GM21381 (cell line): ENCODE measurements around the gene CLDN10.
"Not testable (repeated sequence)": the region's sequence is repeated elsewhere in the genome, so short reads cannot be mapped to it uniquely, and the experiment has no call there.

Experiments
- ATAC-seq: cut with Tn5 transposase; IDR thresholded peaks from one replicate; pipeline ENCODE4 v1.9.1; 2021; ENCODE audit warnings: mild to moderate bottlenecking, moderate library complexity; ENCODE audit not compliant: unreplicated experiment

The CLDN10 gene

DNA sequence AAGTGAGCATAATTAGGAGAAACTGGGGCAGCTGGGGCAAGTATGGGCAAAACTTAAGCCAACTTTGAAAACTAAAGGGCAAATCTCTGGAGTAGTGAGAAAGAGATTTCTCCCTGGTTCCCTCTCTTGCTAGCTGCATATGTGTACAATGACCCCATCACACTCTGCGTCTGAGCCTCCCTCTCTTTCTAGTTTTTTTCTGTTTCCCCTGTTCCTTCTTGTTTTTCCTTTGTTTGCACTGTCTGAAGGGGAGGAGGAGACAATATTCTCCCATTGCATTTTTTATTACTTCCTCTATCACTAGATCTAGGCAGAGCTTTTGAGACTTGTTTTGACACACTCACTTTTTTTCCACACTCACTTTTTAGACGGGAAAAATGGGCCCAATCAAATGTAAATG lies 11.2 kb upstream of the CLDN10 start:
- ATAC-seq = no peak

DNA sequence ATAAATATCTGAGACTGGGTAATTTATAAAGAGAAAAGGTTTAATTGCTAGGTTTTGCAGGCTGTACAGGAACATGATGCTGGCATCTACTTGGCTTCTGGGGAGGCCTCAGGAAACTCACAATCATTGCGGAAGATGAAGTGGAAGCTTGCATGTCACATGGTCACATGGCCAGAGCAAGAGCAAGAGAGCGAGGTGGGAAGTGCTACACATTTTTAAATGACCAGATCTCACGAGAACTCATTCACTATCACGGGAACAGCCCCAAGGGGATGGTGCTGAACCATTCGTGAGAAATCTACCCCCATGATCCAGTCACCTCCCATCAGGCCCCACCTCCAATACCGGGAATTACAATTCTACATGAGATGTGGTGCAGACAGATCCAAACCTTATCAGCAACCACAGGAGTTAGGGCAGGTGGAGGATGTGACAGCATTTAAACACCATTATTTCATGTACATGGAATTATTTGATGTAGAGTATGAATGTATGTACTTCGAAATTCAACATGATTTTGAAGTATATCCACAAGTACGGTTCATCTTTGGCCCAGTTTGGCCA lies 10.5 kb upstream of the CLDN10 start:
- no peak for ATAC-seq

DNA sequence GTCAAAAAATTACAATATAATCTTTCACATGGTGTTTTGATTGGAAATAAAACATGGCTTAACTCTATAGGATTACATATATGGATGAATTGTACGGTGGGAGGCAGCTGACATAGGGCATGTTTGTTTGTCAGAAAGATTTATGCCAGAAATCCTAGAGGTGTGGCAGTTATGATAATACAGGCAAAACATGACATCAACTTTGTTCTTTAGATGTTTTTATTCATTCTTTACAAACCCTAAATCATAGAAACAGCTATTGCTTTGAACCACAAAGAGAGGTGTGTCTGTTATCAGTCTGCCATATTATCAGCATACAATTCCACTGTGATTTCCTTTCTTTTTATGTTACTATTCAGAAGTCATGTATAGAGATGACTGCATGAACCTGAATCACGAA lies 8.2 kb upstream of the CLDN10 start:
- ATAC-seq = no peak

DNA sequence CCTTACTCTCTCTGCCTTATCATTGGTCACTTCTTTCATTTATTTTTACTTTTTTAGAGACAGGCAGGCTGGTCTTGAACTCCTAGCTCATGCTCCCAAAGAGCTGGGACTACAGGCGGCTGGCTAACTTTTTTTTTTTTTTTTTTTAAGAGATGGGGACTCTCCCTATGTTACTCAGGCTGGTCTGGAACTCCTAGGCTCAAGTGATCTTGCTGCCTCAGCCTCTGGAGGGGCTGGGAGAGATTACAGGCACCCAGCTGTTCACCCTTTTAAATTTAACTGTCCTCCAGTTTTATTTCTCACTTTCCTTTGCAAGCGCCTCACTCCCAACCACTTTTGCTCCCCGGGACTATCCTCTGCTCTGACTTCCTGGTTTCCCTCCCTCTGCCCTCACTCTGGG lies 5.6 kb upstream of the CLDN10 start:
- no peak for ATAC-seq

DNA sequence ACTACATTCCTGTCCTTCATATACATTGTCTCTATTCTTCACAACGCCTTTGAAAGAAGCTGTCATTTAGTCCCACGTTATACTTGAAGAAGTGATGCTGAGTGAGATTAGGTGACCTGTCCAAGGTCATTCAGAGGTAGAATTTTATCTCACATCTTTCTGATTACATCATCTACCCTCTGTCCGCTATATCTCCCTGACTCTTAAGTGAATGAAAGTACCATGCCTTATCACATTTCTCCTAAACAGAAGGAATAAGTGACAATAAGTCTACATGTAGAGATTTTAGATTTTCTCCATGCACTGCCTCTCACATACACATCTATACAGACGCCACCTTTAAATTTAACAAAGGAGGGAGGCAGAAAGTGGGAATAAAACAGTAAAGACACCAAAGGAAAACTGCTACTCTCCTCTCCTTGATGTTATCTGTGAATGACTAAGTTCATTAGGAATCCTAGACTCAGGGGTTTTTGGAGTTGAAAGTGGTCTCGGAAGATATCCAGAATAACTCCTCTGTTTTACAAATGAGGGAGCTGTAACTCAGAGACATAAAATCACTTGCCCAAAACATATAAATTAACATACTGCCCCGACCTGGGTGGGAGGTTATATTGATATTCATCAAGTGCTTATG lies 4.9 kb upstream of the CLDN10 start:
- no peak for ATAC-seq

DNA sequence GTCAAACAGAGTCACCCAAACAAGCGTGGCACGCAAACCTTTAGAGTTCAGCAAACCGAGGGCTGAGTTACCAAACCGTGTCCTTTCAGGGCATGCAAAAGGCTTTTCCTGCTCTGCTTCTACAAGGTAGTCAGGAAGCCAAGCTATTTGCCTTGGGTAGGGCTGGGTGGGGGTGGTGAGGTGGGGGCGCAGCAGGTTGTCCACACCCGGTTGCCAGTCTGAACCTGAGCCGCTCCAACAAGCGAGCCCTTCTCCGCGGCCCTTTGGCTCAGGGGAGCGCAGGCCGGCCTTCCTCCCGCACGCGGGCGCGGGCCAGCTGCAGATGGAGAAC lies 347 bp upstream of the CLDN10 start:
- no peak for ATAC-seq

DNA sequence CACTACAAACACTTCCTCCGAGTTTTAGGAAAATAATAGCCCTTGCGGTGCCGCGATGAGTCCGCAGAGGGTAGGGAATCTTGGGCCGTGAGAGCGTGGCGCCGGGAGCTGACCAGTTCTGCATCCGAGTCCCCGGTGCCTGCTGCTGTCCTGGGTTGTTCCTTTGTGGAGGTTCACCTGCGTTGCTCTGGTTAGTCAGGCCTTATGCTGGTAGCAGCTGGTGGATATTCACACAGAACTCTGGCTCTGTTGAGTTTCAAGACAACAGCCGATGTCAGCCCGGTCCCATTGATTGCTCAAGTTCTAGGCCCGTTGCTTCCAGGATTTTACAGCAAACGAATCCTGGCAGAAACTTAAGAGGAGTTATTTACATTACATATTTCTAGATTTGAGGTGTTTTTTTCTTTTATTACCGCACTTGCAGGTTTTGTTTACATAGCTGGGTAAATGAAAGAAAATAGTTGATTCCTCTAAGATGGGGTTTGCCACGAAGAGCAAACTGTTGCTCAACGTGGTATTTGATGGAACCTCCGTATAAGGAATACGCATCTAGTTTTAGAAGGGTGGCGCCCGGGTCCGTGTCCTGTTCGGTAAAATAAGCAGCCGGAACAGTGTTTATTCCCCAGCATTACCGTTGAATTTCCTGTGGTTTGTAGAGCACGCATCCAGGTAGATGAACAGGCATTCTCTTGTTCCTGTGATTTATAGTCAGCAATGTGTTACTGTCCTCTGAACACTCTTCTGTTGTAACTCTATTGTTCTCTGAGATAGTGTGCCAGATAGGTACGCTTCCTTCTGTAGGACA lies 1.3 kb downstream of the CLDN10 start:
- ATAC-seq = no peak

DNA sequence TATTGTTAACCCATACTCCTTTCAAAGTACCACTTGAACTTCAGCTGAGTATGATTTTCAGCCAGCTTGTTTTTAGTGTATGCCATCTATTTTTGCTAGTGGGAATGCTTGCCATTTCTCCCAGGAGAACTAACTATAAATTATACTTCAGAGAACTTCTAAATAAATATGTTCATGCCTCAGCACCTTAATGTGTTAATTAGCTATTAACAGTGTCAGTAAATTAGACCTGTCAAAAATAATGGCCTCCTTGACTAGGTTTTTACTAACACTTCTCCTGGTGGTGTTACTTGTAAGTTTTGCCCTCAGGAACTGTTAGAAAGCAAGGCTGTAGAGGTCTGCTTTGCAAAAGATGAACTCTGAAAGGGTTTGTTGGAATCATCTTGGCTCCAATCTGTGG lies 4.5 kb downstream of the CLDN10 start:
- ATAC-seq = no peak

DNA sequence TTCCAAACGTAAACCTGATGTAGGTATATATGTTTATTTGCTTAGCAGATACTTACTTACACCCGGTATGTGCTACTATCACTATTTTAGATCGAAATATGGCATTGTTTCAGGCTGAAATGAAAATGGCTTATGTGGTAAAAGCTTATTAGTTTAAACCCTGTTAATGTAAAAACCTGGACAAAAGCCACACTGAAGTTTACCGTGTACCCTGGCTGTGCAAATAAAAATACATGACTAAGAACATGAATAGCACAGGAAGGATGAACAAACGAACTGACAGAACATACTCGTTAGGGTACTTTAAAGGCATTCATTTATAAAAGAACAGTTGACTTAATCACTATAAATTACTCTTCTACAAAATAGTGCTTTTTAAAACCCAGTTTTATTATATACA lies 6.6 kb downstream of the CLDN10 start:
- no peak for ATAC-seq

DNA sequence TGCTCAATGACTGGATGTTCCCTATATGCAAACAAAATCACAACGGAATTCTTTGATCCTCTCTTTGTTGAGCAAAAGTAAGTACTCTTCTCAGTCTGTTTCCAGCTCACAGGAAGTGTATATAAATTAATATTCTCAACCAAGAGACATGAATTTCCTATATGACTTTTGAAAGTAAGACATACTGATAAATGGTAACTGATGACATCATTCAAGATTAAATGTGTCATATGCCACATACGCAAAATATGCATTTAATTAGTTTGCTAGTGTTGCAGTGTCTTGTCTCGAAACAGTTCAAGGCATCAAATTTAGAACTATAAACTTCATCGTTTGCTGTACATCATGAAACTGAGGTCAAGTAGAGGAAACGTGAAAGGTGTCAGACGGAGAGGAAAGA lies 7.9 kb downstream of the CLDN10 start:
- no peak for ATAC-seq

DNA sequence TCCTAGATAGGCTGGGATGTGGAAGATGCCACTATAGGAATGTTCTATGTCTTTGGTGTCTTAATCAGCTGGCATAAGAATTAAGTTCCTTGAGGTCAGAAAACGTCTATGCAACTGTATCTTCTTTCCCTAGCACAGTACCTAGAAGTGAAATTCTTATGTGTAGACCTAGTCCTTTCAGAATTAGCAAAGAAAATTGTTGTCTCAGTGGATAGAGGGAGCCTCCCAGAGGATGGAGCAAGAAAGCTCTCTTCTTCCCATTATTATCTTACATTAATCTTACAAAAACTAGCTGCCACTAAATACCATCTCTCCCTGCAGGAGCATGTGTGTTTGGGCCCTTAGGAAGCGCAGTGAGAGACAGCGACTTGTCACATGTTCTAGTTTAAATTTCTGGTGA lies 11.6 kb downstream of the CLDN10 start:
- no peak for ATAC-seq

DNA sequence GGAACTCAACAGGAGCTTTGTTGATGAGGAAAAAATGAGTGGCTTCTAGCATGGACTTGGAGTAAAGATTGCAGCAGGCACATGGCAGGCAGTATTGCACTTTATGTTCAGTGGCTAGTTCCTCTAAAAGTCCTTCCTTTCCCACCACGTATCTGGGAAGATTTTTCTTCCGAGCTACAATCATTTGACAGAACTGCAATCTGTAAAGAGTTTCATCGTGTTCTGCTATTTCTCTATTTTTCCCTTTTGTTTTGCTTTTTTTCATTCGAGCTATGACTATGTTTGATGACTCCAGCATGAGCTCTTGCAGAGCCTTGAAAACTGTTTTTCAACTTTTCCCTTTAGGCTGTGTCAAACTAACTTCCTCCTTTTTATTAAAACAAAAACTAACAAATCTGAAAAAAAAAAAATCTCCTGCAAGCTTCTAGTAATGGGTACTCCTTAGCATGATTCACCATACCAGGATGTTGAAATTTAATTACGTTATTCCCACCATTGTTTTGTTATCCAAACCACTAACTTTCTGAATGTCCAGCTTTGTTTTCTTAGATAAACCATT lies 12.3 kb downstream of the CLDN10 start:
- ATAC-seq = no peak

DNA sequence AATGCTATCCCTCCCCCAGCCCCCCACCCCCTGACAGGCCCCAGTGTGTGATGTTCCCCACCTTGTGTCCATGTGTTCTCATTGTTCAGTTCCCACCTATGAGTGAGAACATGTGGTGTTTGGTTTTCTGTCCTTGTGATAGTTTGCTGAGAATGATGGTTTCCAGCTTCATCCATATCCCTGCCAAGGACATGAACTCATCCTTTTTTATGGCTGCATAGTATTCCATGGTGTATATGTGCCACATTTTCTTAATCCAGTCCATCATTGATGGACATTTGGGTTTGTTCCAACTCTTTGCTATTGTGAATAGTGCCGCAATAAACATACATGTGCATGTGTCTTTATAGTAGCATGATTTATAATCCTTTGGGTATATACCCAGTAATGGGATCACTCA lies 13.2 kb downstream of the CLDN10 start:
- not testable (repeated sequence) for ATAC-seq

DNA sequence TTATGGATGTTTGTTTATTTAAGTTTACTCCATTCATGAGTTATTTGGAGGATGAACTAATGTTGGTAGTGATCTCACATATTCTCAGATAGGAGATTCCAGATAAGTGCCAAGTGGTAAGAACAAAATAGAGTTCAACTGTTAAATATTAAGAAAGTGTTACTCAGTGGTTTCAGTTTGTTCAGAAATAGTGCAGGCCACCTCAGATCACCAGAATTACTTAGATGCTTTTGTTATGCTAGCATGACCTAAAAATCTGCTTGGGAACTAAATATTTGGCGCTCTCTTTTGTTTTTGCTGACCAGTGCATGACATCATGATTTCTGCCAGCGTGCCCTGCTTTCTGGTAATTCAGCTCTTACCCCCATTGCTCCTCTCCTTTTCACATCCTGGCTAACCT lies 15.6 kb downstream of the CLDN10 start:
- no peak for ATAC-seq

DNA sequence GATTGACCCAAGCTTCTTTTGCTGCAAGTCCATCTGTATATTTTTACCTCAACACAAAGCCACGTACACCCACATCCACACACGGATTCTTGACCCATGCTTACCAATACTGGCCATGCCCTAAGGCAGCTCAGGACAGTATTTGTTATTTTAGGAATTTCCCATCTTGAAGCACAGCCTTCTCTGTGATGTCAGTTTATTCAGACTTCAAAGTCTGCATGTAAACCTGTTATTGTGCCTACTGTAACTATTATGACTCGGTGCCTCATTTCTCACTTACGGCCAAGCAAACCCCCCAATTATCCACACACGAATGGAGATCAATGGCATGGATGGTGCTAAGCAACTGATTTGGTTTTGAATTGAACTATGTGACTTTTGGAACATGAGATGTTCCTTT lies 17.5 kb downstream of the CLDN10 start:
- ATAC-seq = no peak

DNA sequence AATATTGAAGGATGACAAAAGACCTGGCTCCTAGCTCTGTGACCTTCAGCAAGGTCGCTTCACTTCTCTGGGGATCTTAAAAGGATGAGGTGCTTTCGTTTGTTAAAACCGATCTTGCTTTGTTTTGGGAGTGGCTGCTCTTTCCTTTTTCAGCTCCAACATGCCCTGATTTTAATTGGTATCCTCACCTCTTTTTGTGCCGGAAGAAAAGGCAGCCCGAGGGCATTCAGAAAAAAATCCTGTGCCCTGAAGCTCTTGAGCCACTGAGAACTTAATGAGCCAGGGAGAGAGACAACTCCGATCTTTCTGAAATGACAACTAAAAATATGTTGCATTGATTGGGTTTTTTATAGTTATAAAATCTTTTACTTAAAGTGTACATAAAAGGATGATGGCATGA lies 19.4 kb downstream of the CLDN10 start:
- ATAC-seq = no peak

DNA sequence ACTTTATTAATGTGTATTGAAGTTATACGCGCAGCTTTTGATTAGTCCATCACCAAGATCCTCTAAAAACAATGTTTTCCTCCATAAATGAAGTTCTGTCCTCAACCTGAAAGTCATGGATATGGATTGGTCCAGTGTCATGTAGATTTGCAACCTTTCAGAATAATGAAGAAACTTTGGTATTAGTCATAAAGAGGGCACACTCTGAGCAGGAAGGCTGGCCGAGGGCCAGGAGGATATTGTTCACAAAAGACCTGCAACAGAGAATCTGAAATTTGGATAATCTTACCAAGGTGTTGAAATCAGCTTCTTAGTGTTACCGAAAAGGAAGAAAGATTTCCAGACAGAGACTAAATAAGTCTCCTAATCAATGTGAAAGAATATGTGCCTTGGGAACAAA lies 20.7 kb downstream of the CLDN10 start:
- no peak for ATAC-seq

DNA sequence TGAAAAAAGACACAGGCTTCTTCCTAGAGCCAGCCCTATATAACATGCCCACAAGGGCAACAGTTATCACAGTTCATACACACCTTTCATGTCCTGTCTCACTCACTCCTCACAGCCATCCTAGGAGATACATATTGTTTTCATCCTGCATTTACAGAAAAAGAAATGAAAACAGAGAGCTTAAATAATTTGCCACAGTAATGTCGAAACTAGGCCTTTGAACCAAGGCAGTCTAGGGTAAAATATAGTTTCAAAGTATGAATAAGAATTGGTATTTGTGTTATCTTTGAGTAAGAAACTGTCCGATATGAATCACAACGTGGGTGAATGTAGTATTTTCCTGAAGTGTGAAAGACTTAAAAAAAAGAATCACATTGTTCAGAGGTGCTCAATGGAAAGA lies 26.8 kb downstream of the CLDN10 start:
- peak; percentile 55 for ATAC-seq

DNA sequence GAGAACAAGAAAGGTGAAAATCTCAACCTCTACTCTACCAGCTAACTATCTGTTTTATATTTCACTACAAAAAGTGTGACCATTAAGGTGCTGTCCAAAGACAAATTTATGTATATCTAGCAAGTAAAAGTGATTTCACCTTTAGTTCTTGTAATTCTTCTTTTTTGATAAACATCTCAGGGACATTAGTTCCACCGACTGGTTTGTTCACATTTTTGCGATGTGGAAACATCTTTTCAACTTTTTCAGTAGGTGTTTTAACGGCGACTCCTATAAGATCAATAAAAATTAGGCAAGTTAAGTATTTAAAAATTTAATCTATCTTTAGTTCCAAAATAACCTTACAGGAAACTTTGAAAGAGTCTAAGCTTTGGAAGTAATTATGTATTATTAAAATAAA lies 33.3 kb downstream of the CLDN10 start:
- ATAC-seq = no peak

DNA sequence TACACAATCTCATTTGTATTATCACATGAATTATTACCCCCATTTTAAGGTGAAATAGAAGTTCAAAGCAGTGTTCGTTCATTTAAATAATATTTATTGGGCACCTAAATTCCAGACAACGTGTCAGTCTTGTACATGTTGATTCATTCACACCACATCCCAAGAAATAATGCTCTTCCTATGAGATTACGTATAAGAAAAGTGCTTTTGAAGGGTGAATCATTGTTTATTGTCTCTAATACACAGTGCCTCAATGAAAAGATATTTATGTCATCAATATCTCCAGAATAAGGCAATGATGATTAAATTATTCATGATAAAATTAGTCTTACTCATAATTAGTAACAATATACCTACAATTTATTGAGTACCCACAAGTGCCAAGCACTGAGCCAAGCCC lies 35.6 kb downstream of the CLDN10 start:
- no peak for ATAC-seq

DNA sequence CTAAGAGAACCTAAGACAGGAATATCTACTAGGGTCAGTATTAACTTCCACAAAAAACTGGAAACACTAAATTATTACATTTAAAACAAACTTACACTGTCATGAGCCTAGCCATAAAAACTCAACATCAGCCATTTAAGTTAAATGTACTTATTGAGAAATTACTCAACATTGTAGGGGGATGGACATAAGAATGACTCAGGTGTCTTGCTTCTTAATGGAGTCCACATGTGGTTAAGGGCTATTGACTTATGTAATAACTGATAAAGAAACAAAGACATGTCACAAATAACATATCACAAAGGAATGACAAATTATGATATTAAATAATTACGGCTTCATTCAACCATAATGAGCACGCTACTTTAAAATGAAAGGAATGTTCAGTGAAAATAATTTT lies 36.2 kb downstream of the CLDN10 start:
- ATAC-seq = no peak

DNA sequence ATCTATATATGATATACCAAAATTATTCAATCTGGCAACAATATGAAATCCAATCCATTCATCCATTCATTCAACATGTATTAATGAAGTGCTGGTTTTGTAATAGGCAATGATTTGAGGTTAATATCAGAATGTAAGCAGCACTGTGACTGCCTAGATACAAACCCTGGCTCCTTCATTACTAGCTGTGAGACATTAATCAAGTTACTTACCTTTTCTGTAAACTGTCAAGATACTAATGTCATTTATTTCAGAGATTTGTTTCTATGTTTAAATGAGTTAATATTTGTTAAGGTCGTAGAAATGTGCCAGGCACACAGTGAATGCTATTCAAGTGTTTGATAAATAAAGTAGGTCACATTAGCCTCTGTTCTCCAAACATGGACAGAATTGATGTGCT lies 40.9 kb downstream of the CLDN10 start:
- ATAC-seq = no peak
